Gastroesophageal sphincter (tissue), 3 donors: ENCODE results near the gene KLF7.

Source experiments
- POLR2A ChIP-seq, 2 donors: fragments of 450-650 bp; IDR thresholded peaks; one replicate each; pipeline ENCODE4 v1.6.1; 2017; ENCODE audit warnings: antibody characterized with exemption in 2 of 2, mild to moderate bottlenecking in 2 of 2, moderate library complexity in 1 of 2
- TF ChIP-seq, protein P1 (sequence below), 4 experiments: fragments of 200-600 bp in 2 of 4; fragments of 450-650 bp in 2 of 4; sonication (generic) in 1 of 4; IDR thresholded peaks; one replicate each; pipeline ENCODE4 v1.5.1; 2017 to 2019; ENCODE audit warnings: antibody characterized with exemption in 4 of 4, mild to moderate bottlenecking in 2 of 4, moderate library complexity in 2 of 4

DNA sequence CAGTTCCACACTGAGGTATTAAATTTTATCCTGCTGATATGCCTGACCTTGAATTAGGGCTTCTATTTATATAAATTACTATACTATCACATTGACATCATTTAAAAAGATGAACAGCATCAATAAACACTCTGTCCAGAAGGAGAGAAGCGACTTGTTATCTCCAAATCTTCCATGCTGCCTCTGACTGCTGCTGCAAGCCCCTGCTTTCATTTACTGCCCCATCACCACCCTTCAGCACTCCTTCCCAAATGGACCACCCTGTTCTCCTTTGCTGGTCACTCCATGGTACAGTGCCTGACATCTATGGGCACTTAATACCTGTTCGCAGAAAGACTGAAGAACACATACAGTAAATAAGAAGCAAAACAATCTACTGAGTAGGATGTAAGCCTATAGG lies 48.1 kb downstream of the KLF7 start:
- no peak for TF ChIP-seq POLR2A (IDR thresholded peaks at IDR 0.05)
- TF ChIP-seq, protein P1, sequence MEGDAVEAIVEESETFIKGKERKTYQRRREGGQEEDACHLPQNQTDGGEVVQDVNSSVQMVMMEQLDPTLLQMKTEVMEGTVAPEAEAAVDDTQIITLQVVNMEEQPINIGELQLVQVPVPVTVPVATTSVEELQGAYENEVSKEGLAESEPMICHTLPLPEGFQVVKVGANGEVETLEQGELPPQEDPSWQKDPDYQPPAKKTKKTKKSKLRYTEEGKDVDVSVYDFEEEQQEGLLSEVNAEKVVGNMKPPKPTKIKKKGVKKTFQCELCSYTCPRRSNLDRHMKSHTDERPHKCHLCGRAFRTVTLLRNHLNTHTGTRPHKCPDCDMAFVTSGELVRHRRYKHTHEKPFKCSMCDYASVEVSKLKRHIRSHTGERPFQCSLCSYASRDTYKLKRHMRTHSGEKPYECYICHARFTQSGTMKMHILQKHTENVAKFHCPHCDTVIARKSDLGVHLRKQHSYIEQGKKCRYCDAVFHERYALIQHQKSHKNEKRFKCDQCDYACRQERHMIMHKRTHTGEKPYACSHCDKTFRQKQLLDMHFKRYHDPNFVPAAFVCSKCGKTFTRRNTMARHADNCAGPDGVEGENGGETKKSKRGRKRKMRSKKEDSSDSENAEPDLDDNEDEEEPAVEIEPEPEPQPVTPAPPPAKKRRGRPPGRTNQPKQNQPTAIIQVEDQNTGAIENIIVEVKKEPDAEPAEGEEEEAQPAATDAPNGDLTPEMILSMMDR (IDR thresholded peaks at IDR 0.05), result no peak
